IgD-negative memory B cell (primary cell): ENCODE results near the gene RFWD3. TPM values are rescaled to one million over a fixed set of nuclear protein-coding genes. Genes with fewer than 3 reads are reported as not detected.

Experiments
- H3K27ac Mint-ChIP-seq, 3 donors: one replicate each; pipeline ENCODE4 v1.8.0; 2020 to 2022; ENCODE audit warnings: mild to moderate bottlenecking in 3 of 3, mixed read lengths in 3 of 3, moderate library complexity in 1 of 3
- H3K27me3 Mint-ChIP-seq: one replicate; pipeline ENCODE4 v1.8.0; 2021; ENCODE audit warnings: mixed read lengths
- H3K36me3 Mint-ChIP-seq: one replicate; pipeline ENCODE4 v1.8.0; 2020; ENCODE audit warnings: mild to moderate bottlenecking, mixed read lengths
- H3K4me1 Mint-ChIP-seq, 3 donors: one replicate each; pipeline ENCODE4 v1.8.0; 2020 to 2022; ENCODE audit warnings: mixed read lengths in 3 of 3, mild to moderate bottlenecking in 1 of 3
- H3K4me3 Mint-ChIP-seq, 4 donors: one replicate each; pipeline ENCODE4 v1.8.0; 2020 to 2022; ENCODE audit warnings: mild to moderate bottlenecking in 4 of 4, mixed read lengths in 4 of 4, moderate library complexity in 3 of 4
- H3K9me3 Mint-ChIP-seq, 3 donors: one replicate each; pipeline ENCODE4 v1.8.0; 2020 to 2021; ENCODE audit warnings: mixed read lengths in 3 of 3, mild to moderate bottlenecking in 1 of 3
- polyA plus RNA-seq: library from polyadenylated mRNA; unstranded; fragments of 300-500 nt; fragmentation: Illumina TruSeq; gene quantifications from one replicate; pipeline ENCODE4 v1.2.3, GENCODE V29; 2021

Gene RFWD3
- polyA plus RNA-seq, 1 donor from 2014 or later: 30.1 TPM

GRCh38 chr16:74651841-74652240 lies 14.8 kb downstream of the RFWD3 start:
- peak overlapping the region in 1 of 3 donors; percentile 30 for H3K27ac Mint-ChIP-seq
- H3K9me3 Mint-ChIP-seq: no peaks in the 10 kb centered on the region
- peaks cover 10 to 20% (median 15%) of the 10 kb centered on the region in 3 donors for H3K4me1 Mint-ChIP-seq
- no peak overlapping the region for H3K4me3 Mint-ChIP-seq
- H3K27me3 Mint-ChIP-seq: no peaks in the 10 kb centered on the region
- peaks cover 1% of the 10 kb centered on the region for H3K36me3 Mint-ChIP-seq

GRCh38 chr16:74650966-74651567 lies 15.6 kb downstream of the RFWD3 start:
- H3K27ac Mint-ChIP-seq: no peak overlapping the region
- H3K27me3 Mint-ChIP-seq: no peaks in the 10 kb centered on the region
- peaks cover 5 to 18% (median 15%) of the 10 kb centered on the region in 3 donors for H3K4me1 Mint-ChIP-seq
- H3K4me3 Mint-ChIP-seq: no peak overlapping the region
- peaks cover 1% of the 10 kb centered on the region for H3K36me3 Mint-ChIP-seq
- H3K9me3 Mint-ChIP-seq: no peaks in the 10 kb centered on the region

- H3K36me3 Mint-ChIP-seq: peaks cover 1% of the 10 kb centered on the region
- H3K4me3 Mint-ChIP-seq: no peak overlapping the region
- no peak overlapping the region for H3K27ac Mint-ChIP-seq
Measured at GRCh38 chr16:74649839-74650504, 16.7 kb downstream of the RFWD3 start.

GRCh38 chr16:74641969-74642368 lies 24.7 kb downstream of the RFWD3 start:
- Mint-ChIP-seq H3K27me3 (no peaks in the 10 kb centered on the region), H3K9me3 (no peaks in the 10 kb centered on the region), H3K4me3 (no peak overlapping the region), H3K4me1 (no peaks in the 10 kb centered on the region), H3K27ac (no peak overlapping the region), H3K36me3 (no peaks in the 10 kb centered on the region)

More at GRCh38 chr16:74649839-74650504, 16.7 kb downstream of the RFWD3 start:
- Mint-ChIP-seq H3K4me1 (peaks cover 5 to 13% (median 12%) of the 10 kb centered on the region in 3 donors), H3K9me3 (no peaks in the 10 kb centered on the region), H3K27me3 (no peaks in the 10 kb centered on the region)

- Mint-ChIP-seq H3K4me3 (no peak overlapping the region), H3K27ac (peak overlapping the region in 1 of 3 donors; percentile 51), H3K9me3 (no peaks in the 10 kb centered on the region), H3K4me1 (no peaks in the 10 kb centered on the region), H3K36me3 (no peaks in the 10 kb centered on the region), H3K27me3 (no peaks in the 10 kb centered on the region)
Measured at GRCh38 chr16:74637742-74638453, 28.8 kb downstream of the RFWD3 start.

GRCh38 chr16:74635303-74635702 lies 31.4 kb downstream of the RFWD3 start:
- Mint-ChIP-seq H3K4me1 (no peaks in the 10 kb centered on the region), H3K4me3 (no peak overlapping the region), H3K36me3 (peaks cover 2% of the 10 kb centered on the region), H3K9me3 (no peaks in the 10 kb centered on the region), H3K27ac (no peak overlapping the region), H3K27me3 (no peaks in the 10 kb centered on the region)

- Mint-ChIP-seq H3K4me1 (peaks cover 0 to under 1% (median 0%) of the 10 kb centered on the region in 3 donors), H3K27me3 (no peaks in the 10 kb centered on the region), H3K36me3 (peaks cover 2% of the 10 kb centered on the region), H3K4me3 (peak overlapping the region in 1 of 4 donors; percentile 47), H3K27ac (no peak overlapping the region), H3K9me3 (no peaks in the 10 kb centered on the region)
Measured at GRCh38 chr16:74633686-74634085, 33.0 kb downstream of the RFWD3 start.

GRCh38 chr16:74627506-74628220 lies 39.0 kb downstream of the RFWD3 start:
- H3K27ac Mint-ChIP-seq: peak overlapping the region in 2 of 3 donors; percentile 46 to 65
- H3K4me1 Mint-ChIP-seq: peaks cover 0 to 4% (median 1%) of the 10 kb centered on the region in 3 donors
- no peaks in the 10 kb centered on the region for H3K27me3 Mint-ChIP-seq
- no peaks in the 10 kb centered on the region for H3K9me3 Mint-ChIP-seq
- no peak overlapping the region for H3K4me3 Mint-ChIP-seq
- peaks cover 2% of the 10 kb centered on the region for H3K36me3 Mint-ChIP-seq

- H3K27me3 Mint-ChIP-seq: no peaks in the 10 kb centered on the region
- peaks cover 0 to 4% (median 1%) of the 10 kb centered on the region in 3 donors for H3K4me1 Mint-ChIP-seq
- H3K4me3 Mint-ChIP-seq: no peak overlapping the region
- peaks cover 2% of the 10 kb centered on the region for H3K36me3 Mint-ChIP-seq
- peak overlapping the region in 1 of 3 donors; percentile 67 for H3K27ac Mint-ChIP-seq
- H3K9me3 Mint-ChIP-seq: no peaks in the 10 kb centered on the region
Measured at GRCh38 chr16:74626741-74627416, 39.8 kb downstream of the RFWD3 start.

GRCh38 chr16:74625500-74626350 lies 41.0 kb downstream of the RFWD3 start:
- peaks cover 2% of the 10 kb centered on the region for H3K36me3 Mint-ChIP-seq
- H3K9me3 Mint-ChIP-seq: no peaks in the 10 kb centered on the region
- H3K27ac Mint-ChIP-seq: peak overlapping the region in 1 of 3 donors; percentile 67
- no peaks in the 10 kb centered on the region for H3K27me3 Mint-ChIP-seq
- H3K4me1 Mint-ChIP-seq: peaks cover 0 to 4% (median 1%) of the 10 kb centered on the region in 3 donors
- no peak overlapping the region for H3K4me3 Mint-ChIP-seq

- Mint-ChIP-seq H3K27ac (no peak overlapping the region), H3K27me3 (no peaks in the 10 kb centered on the region), H3K9me3 (no peaks in the 10 kb centered on the region), H3K4me3 (no peak overlapping the region), H3K4me1 (peaks cover 0 to 4% (median 1%) of the 10 kb centered on the region in 3 donors), H3K36me3 (no peaks in the 10 kb centered on the region)
Measured at GRCh38 chr16:74623839-74624235, 42.8 kb downstream of the RFWD3 start.

- Mint-ChIP-seq H3K9me3 (no peaks in the 10 kb centered on the region), H3K27me3 (no peaks in the 10 kb centered on the region), H3K27ac (peak overlapping the region in 1 of 3 donors; percentile 48), H3K36me3 (no peaks in the 10 kb centered on the region), H3K4me3 (no peak overlapping the region), H3K4me1 (peaks cover 0 to 4% (median 0%) of the 10 kb centered on the region in 3 donors)
Measured at GRCh38 chr16:74623214-74623838, 43.4 kb downstream of the RFWD3 start.

- H3K27ac Mint-ChIP-seq: no peak overlapping the region
- peaks cover 0 to 4% (median 0%) of the 10 kb centered on the region in 3 donors for H3K4me1 Mint-ChIP-seq
- no peaks in the 10 kb centered on the region for H3K27me3 Mint-ChIP-seq
- no peaks in the 10 kb centered on the region for H3K9me3 Mint-ChIP-seq
- H3K4me3 Mint-ChIP-seq: no peak overlapping the region
- H3K36me3 Mint-ChIP-seq: no peaks in the 10 kb centered on the region
Measured at GRCh38 chr16:74622005-74622404, 44.7 kb downstream of the RFWD3 start.
